Gastrocnemius medialis (tissue), 4 donors: Measurements from ENCODE around the gene GUCY1A1. TPM values are rescaled to one million over a fixed set of nuclear protein-coding genes. Genes with fewer than 3 reads are reported as not detected.

Experiments used
- ATAC-seq, 2 donors: fragments of 150-250 bp; one replicate each; pipeline ENCODE4 v1.9.1; 2016
- DNase-seq, 2 donors: peaks; one replicate each; pipeline ENCODE4 v3.0.0-alpha.2; 2019
- H3K27ac ChIP-seq, 4 donors: fragments of 200-600 bp; sonication (generic); 1 replicate in 1 of 4; 2 replicates in 3 of 4; pipeline ENCODE4 v1.5.1; 2016 to 2018; ENCODE audit warnings: mild to moderate bottlenecking in 2 of 4, moderate library complexity in 1 of 4
- H3K27me3 ChIP-seq, 3 donors: fragments of 200-600 bp; sonication (generic) in 2 of 3; 1 replicate in 1 of 3; 2 replicates in 2 of 3; pipeline versions ENCODE4 v1.5.1 to v1.6.0; 2016 to 2019; ENCODE audit warnings: mild to moderate bottlenecking in 1 of 3, moderate library complexity in 1 of 3
- H3K36me3 ChIP-seq, 2 donors: fragments of 200-600 bp; sonication (generic) in 1 of 2; one replicate each; pipeline ENCODE4 v1.5.1; 2017 to 2018
- H3K4me1 ChIP-seq, 2 donors: fragments of 200-600 bp; sonication (generic) in 1 of 2; one replicate each; pipeline ENCODE4 v1.5.1; 2016 to 2017; ENCODE audit warnings: mild to moderate bottlenecking in 2 of 2
- H3K4me3 ChIP-seq, 4 donors: fragments of 200-600 bp; sonication (generic) in 3 of 4; 1 replicate in 1 of 4; 2 replicates in 3 of 4; pipeline ENCODE4 v1.5.1; 2016 to 2019; ENCODE audit warnings: mild to moderate bottlenecking in 2 of 4
- H3K9me3 ChIP-seq, 3 donors: fragments of 200-600 bp; sonication (generic) in 2 of 3; 1 replicate in 1 of 3; 2 replicates in 2 of 3; pipeline ENCODE4 v1.5.1; 2016 to 2019
- CTCF ChIP-seq, 5 experiments: fragments of 450-650 bp in 3 of 5; fragments of 200-600 bp in 2 of 5; sonication (generic) in 2 of 5; IDR thresholded peaks in 4 of 5; conservative IDR thresholded peaks in 1 of 5; 1 replicate in 4 of 5; 2 replicates in 1 of 5; pipeline ENCODE4 v1.5.1; 2016 to 2019; ENCODE audit warnings: antibody characterized with exemption in 5 of 5, mild to moderate bottlenecking in 3 of 5, moderate library complexity in 3 of 5
- POLR2A ChIP-seq, 2 donors: fragments of 450-650 bp; IDR thresholded peaks; one replicate each; pipeline ENCODE4 v1.6.1; 2017; ENCODE audit warnings: antibody characterized with exemption in 2 of 2, mild to moderate bottlenecking in 2 of 2, moderate library complexity in 2 of 2
- in situ Hi-C, 4 donors: fragments of 200-750 bp; cut with MboI; loops; one replicate each; pipeline versions ENCODE4 v1.15.0 to v1.8.0; 2017; ENCODE audit warnings: low sequenced_read_pairs in 4 of 4
- intact Hi-C: fragments of 100-400 bp; cut with DNase I; formaldehyde crosslinking; loops from one replicate; pipeline ENCODE4 v1.15.1; 2023; ENCODE audit warnings: low total_unique reads
- total RNA-seq, 4 donors: library from RNA; depleted of rRNA; stranded (reverse); fragments of >200 nt; gene quantifications; one replicate each; pipeline versions ENCODE4 v1.1.0 to v1.2.3, GENCODE V29; 2016

GUCY1A1 gene
- total RNA-seq, 4 donors from 2014 or later = 5.8 to 15.5 (median 9.6) TPM

- intact Hi-C loops (loop anchor here (10.0 kb wide), 1 partner anchor 75 kb away; no protein-coding TSS in a partner anchor), in situ Hi-C loops (no loop called here)
- ATAC-seq = no peak
These were observed 23.6 kb downstream of the GUCY1A1 start for GRCh38 chr4:155690044-155690837.

GRCh38 chr4:155692361-155692760 lies 25.7 kb downstream of the GUCY1A1 start:
- H3K4me3 ChIP-seq = no peak overlapping the region
- no peak overlapping the region for H3K27ac ChIP-seq
- no peak for DNase-seq
- ATAC-seq = no peak
- in situ Hi-C loops (no loop called here), intact Hi-C loops (loop anchor here (10.0 kb wide), 1 partner anchor 72 kb away; no protein-coding TSS in a partner anchor)
- H3K4me1 ChIP-seq = peaks cover 0 to 6% of the 10 kb centered on the region in 2 donors
- no peaks in the 10 kb centered on the region for H3K9me3 ChIP-seq
- no peaks in the 10 kb centered on the region for H3K36me3 ChIP-seq
- H3K27me3 ChIP-seq = no peaks in the 10 kb centered on the region
- TF ChIP-seq POLR2A (IDR thresholded peaks at IDR 0.05) (no peak), CTCF (IDR thresholded peaks at IDR 0.05 in 4 of 5, conservative IDR thresholded peaks at IDR 0.05 in 1 of 5) (no peak)

More at GRCh38 chr4:155690044-155690837, 23.6 kb downstream of the GUCY1A1 start:
- peak overlapping the region; percentile 8 to 54 (median 42) for H3K27ac ChIP-seq
- no peak for DNase-seq
- H3K4me3 ChIP-seq = no peak overlapping the region
- no peaks in the 10 kb centered on the region for H3K9me3 ChIP-seq
- H3K36me3 ChIP-seq = no peaks in the 10 kb centered on the region
- TF ChIP-seq POLR2A (IDR thresholded peaks at IDR 0.05) (no peak), CTCF (IDR thresholded peaks at IDR 0.05 in 4 of 5, conservative IDR thresholded peaks at IDR 0.05 in 1 of 5) (no peak)
- peaks cover 0 to 6% of the 10 kb centered on the region in 2 donors for H3K4me1 ChIP-seq
- no peaks in the 10 kb centered on the region for H3K27me3 ChIP-seq

GRCh38 chr4:155693015-155693663 lies 26.5 kb downstream of the GUCY1A1 start:
- ATAC-seq (no peak), DNase-seq (no peak)
- Histone ChIP-seq H3K9me3 (no peaks in the 10 kb centered on the region), H3K27ac (peak overlapping the region in 2 of 4 donors; percentile 35 to 37), H3K4me3 (no peak overlapping the region), H3K27me3 (no peaks in the 10 kb centered on the region), H3K36me3 (no peaks in the 10 kb centered on the region), H3K4me1 (peaks cover 0 to 6% of the 10 kb centered on the region in 2 donors)
- in situ Hi-C loops = no loop called here
- intact Hi-C loops = loop anchor here (10.0 kb wide), 1 partner anchor 72 kb away; no protein-coding TSS in a partner anchor
- TF ChIP-seq CTCF (IDR thresholded peaks at IDR 0.05 in 4 of 5, conservative IDR thresholded peaks at IDR 0.05 in 1 of 5) = no peak
- TF ChIP-seq POLR2A (IDR thresholded peaks at IDR 0.05) = no peak

- Histone ChIP-seq H3K4me3 (no peak overlapping the region), H3K36me3 (no peaks in the 10 kb centered on the region), H3K4me1 (peaks cover 0 to 6% of the 10 kb centered on the region in 2 donors), H3K27me3 (no peaks in the 10 kb centered on the region), H3K27ac (peak overlapping the region in 3 of 4 donors; percentile 10 to 33 (median 31)), H3K9me3 (no peaks in the 10 kb centered on the region)
- no peak for ATAC-seq
- intact Hi-C loops = loop anchor here (10.0 kb wide), 1 partner anchor 71 kb away; no protein-coding TSS in a partner anchor
- no peak for DNase-seq
- in situ Hi-C loops = no loop called here
- TF ChIP-seq CTCF (IDR thresholded peaks at IDR 0.05 in 4 of 5, conservative IDR thresholded peaks at IDR 0.05 in 1 of 5) (no peak), POLR2A (IDR thresholded peaks at IDR 0.05) (no peak)
These were observed 27.6 kb downstream of the GUCY1A1 start for GRCh38 chr4:155694100-155694785.
